ENCODE measurements around the gene CUEDC1.
A peak's percentile ranks its signal among the peaks of the same experiment; 100 is the strongest.

Gene CUEDC1

DNA sequence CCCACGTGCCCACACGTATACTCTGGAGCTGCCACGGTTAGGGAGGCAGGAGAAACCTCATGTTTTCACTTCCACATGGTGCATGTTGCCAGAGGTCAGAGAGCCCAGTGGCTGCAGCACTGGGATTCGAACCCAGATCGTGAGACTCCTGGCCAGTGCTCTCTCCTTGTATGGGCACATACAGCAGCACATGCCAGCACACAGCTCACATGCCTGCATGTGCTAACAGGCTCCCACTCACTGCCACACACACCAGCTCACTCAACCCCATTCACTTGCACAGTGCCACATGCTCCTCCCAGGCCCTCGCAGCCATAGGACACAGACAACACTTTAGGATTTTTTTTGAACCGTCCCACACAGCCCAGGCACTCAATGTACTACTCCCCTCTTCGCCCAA lies 55.8 kb downstream of the CUEDC1 start:
- DNase-seq (ENCODE audit: low spot score) (no peak), FAIRE-seq (no peak)

- FAIRE-seq: no peak
- no peak for DNase-seq (ENCODE audit: low spot score)
Measured at GRCh38 chr17:57898487-57899311, 56.5 kb downstream of the CUEDC1 start.

GRCh38 chr17:57895382-57896060 lies 59.7 kb downstream of the CUEDC1 start:
- no peak for DNase-seq (ENCODE audit: low spot score)
- FAIRE-seq: no peak

DNA sequence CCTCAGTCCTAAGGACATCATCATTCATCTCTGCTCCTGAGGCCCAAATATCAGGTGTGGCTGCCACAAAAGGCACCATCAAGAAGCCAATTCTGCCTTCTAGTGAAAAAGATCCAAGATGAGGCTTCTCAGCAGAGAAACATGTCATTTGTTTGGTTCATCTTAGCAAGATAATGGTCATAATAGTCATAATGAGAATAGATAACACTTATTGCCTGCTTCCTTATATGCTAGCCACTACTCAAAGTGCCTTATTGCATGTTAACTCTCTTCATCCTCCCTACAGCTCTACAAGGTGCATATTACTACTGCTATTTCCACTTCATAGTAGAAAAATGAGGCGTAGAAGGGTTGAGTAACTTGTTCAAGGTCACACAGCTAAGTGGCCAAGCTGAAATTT lies 60.4 kb downstream of the CUEDC1 start:
- FAIRE-seq (no peak), DNase-seq (ENCODE audit: low spot score) (no peak)

DNA sequence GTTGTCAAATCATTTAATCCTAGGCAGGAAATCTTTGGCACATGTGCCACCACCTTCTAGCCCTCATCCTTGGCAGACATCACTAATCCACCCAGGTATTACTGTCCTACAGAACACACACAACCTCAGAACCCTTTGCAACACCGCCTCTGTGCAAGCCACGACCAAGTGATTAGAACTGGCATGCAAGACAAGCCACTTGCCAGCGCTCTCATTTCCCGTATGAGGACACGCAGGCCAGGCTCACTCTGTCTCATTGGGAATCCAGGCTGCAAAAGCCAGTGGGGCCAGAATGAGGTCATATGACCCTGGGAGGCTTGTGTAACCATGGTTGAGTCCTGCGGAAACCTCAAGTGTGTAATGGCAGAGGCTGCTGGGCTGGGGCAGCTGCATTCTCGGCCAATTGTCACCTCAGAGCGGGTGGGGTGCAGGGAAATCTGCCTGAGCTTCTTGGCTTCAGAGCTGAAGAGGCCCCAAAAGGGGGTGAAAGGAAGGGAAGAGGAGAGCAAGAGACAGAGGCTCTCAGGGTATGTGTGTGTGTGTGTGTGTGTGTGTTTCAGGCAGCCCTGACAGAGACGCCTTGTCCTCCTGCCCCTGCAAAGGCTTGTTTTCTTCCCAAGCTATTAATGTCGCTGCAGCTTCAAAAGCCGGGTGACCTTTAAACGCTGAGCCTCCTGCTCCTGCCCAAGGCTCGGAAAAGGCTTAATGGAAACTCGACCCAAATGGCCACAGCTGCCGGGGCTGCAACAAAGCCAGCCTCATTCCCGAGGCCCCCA lies 62.2 kb downstream of the CUEDC1 start:
- DNase-seq (ENCODE audit: low spot score) (peak; percentile 97), FAIRE-seq (peak; percentile 96)

DNA sequence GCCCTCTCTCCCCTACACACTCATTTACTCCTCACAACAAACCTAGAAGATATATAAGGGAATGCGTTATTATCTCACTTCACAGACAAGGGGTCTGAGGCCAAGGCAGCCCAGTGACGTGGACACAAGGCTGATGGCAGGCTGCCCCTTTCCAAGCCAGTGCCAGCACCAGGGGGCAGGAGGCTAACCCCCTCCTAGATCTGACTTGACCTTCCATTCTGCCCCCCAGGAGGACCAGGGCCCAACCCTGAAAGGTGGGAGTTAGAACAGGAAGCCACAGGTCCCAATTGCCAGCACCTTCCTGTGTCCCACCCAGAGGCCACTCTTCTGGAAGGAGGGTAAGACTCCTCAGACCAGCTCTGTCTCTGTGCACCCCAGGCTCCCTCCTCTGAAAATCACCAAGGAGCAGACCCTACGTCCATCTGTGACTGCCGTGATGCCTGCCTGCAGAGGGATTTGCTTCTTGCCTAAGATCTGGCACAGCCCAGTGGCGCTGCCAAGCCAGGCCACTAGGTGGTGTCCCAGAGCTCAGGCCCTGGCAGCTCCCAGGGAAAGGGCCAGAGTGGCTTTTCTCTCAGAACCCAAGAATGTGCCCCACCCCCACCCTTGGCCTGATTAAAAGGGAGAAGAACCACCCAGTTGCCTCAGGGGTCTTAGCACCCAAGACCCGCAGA lies 62.9 kb downstream of the CUEDC1 start:
- FAIRE-seq: no peak

GRCh38 chr17:57890857-57891232 lies 64.4 kb downstream of the CUEDC1 start:
- FAIRE-seq (no peak), DNase-seq (ENCODE audit: low spot score) (no peak)

More for the DNA sequence above, 62.9 kb downstream of the CUEDC1 start:
- peak; percentile 75 for DNase-seq (ENCODE audit: low spot score)

DNA sequence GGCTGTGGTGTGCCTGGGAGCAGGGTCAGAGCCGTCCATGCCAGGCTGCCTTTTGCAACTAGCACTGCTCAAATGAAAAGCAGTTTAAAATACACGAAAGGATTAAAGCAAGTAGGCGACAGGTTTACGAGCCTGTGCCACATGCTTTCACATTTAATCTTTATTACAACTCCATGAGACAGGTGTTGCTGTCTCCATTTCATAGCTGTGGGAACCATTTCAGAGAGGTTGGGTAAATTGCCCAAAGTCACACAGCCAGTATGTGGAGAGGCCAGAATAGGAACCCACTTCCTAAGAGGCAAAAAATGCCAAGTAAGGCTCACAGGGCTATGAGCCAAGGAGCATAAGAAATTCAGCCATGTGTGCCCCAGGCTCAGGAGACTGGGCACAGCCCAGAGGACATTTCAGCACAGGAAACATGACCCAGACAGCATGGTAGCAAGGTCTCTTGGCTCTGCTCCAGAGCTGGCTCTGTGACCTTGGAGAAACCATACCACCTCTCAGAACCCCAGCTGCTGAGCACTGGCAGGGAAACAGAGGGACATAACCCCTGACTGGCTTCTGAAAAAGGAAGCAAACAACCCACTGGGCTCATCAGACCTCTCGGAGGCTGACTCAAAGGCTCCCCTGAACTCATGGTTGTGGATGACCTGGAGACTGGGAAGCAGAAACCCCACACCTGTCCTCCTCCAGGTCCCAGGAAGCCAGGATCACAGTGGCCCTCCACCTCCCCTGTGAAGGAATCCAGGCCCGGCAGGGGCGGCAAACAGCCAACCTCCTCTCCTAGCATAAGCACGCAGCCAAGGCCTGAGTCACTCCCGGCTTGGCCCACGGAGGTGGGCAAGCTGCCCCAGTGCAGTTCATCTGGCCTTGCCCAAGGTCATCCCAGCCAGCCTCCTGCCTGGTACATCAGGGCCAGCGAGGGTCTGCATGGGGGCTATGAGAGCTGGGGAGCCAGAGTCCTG lies 65.0 kb downstream of the CUEDC1 start:
- FAIRE-seq (peak; percentile 91), DNase-seq (ENCODE audit: low spot score) (peak; percentile 85)

GRCh38 chr17:57889252-57889651 lies 66.0 kb downstream of the CUEDC1 start:
- no peak for FAIRE-seq

DNA sequence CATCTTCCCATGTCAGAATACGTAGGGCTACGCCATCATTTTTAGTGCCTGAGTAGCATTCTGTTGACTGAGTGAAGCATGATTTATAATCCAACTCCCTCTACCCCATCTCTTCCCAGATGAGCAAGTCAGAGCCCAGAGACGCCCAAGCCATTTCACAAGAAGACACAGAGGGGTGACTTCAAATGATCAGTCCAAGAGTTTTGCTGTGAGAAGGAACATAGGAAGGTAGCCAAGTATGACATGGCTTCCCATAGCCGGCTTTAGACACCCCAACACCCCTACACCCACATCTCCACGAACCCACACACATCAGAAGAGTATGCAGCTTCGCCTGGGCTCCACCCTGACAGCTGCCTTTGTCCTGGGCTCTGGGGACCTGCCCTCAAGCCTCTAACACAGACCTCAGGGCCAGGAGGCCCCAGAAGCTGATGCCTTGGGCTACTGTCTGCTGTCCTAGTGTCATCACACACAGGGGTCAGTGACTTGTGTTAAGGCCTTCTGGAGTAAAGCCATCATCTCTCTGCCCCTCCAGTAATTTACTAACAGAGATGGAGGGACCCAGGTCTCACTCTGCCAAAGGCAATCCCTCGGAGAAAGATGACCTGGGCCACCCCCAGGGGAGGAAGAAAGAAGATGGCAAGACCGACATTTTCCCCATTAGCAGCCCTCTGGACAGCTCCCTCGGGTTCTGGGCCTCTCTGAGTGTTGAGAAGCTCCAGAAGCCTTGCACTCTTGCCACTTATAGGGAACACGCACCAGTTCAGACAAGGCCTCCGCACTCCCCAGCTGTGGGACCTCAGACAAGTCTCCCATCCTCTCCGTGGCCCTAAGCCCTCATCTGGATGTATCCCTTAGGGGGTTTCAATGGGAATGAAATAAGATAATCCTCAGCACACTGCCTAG lies 66.6 kb downstream of the CUEDC1 start:
- FAIRE-seq (no peak), DNase-seq (ENCODE audit: low spot score) (no peak)

More at GRCh38 chr17:57889252-57889651, 66.0 kb downstream of the CUEDC1 start:
- DNase-seq (ENCODE audit: low spot score): no peak

DNA sequence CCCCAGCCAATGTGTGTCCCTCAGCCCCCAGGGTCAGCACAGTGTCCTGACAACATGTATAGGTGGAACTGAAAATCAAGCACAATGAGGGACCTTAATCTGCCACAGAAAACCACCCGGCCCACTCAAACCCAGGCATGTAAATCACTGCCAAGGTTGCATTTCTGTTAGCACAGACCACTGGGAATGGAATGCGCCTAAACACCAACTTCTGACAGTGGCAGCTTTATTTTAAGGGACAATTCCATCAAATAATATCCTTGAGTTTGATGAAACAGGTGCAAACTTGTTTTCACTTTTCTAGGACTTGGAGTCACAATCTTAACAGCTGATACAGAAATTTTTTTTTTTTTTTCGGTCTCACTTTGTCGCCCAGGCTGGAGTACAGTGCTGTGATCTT lies 68.1 kb downstream of the CUEDC1 start:
- FAIRE-seq (no peak), DNase-seq (ENCODE audit: low spot score) (no peak)

- FAIRE-seq (no peak), DNase-seq (ENCODE audit: low spot score) (no peak)
Measured at GRCh38 chr17:57886020-57886419, 69.2 kb downstream of the CUEDC1 start.

DNA sequence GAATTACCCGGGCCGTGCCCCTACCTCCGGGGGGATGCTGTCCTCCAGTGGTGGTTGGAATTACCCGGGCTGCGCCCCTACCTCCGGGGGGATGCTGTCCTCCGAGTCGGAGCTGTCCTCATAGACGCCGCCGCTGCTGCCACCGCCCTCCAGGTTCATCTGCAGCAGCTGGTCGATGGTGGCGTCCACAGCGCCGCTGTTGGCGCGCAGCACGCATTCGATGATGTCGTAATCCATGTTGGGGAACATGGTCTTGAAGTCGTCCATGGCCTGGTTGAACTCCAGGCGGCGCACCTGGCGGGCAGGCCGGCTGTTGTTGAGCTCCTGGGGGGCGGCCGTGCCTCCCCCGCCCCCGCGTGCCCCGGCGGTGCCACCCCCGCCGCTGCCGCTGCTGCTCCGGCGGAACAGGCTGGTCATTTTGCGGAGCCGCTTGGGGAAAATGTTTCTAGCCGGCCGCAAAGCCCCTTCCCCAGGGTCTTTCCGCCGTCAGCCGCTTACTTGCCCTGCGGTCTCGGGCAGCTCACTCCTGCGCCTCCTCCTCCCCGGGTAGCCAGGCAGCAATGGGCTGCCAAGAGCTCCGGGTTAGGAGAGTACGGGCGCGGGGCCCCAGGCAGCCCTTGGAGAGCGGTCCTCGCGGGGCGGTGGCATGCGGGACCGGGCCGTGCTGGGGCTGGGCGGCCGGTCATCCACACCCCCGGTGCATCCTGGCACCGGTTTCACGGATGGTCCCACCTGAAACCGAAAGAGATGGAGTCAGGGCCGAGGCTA lies 69.9 kb downstream of the CUEDC1 start:
- FAIRE-seq: no peak

DNA sequence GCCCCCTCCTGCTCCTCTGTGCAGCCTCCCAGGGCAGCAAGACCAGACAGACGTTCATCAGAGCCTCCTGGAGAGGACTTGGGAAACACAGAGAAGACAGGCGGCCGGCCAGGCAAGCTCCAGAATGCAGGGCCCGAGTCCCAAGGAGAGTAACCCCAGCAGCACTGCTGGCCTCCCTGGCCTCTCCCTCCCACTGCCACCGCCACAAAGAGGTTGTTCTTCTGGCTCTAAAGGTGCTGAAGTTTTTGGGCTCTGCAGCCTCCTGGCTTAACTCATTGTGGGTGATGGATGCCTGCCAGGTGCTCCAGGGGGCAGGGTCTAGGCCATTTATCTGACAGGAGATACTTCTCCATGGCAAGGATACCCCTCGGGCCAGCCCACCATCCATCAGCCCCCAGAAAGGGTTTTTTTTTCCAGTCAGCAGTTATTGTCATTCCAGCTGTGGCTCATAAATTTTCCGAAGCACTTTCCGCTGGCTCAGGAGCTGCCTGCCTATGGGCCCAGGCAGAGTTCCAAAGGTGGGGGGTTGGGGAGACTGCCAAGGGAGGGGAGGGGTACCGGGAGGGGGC lies 73.3 kb downstream of the CUEDC1 start:
- FAIRE-seq: no peak
- DNase-seq (ENCODE audit: low spot score): no peak

More for the DNA sequence above, 69.9 kb downstream of the CUEDC1 start:
- DNase-seq (ENCODE audit: low spot score): no peak

DNA sequence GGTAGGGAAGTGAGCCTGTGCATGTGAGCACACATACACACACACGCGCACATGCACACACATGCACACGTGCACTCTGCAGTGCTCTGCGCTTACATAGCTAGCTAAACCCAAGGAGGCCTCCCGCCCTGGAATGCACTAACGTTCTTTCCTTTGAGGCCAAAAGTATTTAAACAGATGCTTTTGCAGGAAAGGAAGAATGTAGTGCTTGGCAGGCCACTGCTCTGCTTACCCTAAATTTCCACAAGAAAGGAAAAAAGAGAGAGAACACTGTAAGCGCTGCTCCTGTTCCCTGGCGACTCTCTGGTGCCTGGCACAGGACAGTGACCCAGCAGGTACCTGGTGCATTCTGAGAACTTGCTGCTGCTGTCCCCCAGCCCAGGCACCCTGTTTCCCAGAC lies 74.1 kb downstream of the CUEDC1 start:
- FAIRE-seq (no peak), DNase-seq (ENCODE audit: low spot score) (no peak)

DNA sequence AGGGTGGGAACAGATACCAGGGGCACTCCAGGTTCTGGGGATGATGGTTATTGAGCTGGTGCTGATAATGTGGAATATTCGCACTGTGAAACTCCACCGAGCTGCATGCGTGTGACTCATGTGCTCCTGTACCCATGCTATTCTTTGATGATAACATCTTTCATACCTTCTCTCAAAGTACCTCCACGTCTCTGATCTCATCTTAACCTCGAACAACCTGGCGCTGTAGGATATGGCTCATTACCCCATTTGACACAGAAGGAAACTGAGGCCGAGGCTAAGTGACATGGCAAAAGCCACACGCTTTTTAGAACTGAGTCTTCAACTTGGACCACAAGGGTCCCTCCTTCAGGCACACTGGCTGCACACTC lies 75.1 kb downstream of the CUEDC1 start:
- no peak for FAIRE-seq

GRCh38 chr17:57879437-57880085 lies 75.7 kb downstream of the CUEDC1 start:
- FAIRE-seq (no peak), DNase-seq (ENCODE audit: low spot score) (peak; percentile 34)

More for the DNA sequence above, 75.1 kb downstream of the CUEDC1 start:
- DNase-seq (ENCODE audit: low spot score): peak; percentile 52
